GM19023 (cell line): Measurements from ENCODE around the gene SNURF.
"Not testable (repeated sequence)": the region's sequence is repeated elsewhere in the genome, so short reads cannot be mapped to it uniquely, and the experiment has no call there.

ENCODE experiments used
- ATAC-seq: cut with Tn5 transposase; IDR thresholded peaks from one replicate; pipeline ENCODE4 v1.9.1; 2021; ENCODE audit warnings: mild to moderate bottlenecking, moderate library complexity; ENCODE audit not compliant: unreplicated experiment

The SNURF gene, protein sequence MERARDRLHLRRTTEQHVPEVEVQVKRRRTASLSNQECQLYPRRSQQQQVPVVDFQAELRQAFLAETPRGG

DNA sequence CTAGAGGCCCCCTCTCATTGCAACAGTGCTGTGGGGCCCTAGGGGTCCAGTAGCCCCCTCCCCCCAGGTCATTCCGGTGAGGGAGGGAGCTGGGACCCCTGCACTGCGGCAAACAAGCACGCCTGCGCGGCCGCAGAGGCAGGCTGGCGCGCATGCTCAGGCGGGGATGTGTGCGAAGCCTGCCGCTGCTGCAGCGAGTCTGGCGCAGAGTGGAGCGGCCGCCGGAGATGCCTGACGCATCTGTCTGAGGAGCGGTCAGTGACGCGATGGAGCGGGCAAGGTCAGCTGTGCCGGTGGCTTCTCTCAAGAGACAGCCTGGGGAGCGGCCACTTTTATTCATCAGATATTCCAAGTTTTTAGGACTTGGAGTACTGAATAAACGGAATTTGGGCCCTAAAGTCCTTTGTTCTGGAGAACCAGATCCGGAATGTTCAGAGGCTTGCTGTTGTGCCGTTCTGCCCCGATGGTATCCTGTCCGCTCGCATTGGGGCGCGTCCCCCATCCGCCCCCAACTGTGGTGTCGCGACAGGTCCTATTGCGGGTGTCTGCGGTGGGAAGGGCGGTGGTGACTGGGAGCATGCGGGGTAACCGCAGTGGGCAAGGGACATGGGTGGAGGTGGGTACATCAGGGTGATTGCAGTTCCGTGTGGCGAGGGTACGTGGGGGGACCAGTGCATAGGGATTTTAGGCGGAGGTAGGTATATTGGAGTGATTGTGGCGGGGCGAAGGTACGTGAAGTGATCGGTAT is at the start of gene SNURF, which contains the start of gene SNRPN:
TSS of gene SNURF (plus strand) at position 205 of the 748 bp plus-strand sequence. CDS start at position 267, 62 bp downstream.
TSS of gene SNRPN (plus strand) at position 205 of the 748 bp plus-strand sequence. CDS start 19,467 bp downstream, outside the sequence.
- ATAC-seq: peak; percentile 59

DNA sequence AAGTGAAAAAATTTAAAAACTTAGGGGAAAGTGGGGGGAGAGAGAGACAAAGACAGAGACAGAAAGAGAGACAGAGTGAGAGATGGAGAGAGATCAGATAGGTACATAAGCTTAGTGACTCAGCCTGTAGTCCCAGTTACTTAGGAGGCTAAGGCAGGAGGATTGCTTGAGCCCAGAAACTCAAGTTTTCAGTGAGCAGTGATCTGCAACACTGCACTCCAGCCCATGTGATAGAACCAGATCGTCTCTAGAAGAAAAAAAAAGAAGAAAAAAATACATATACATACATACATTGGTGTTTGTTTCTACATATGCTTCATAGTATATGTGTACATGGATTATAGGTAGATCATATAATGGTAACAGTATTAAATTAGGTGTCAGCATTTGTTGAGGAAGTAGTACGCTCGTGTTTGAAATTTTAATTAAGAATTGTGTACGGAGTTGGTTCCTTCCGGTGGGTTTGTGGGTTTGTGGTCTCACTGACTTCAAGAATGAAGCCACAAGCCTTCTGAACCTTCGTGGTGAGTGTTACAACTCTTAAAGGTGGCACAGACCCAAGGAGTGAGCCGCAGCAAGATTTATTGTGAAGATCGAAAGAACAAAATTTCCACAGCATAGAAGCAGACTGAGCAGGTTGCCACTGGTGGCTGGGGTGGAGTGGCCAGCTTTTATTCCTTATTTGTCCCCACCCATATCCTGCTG is 38.3 kb upstream of the SNURF start:
- no peak for ATAC-seq

DNA sequence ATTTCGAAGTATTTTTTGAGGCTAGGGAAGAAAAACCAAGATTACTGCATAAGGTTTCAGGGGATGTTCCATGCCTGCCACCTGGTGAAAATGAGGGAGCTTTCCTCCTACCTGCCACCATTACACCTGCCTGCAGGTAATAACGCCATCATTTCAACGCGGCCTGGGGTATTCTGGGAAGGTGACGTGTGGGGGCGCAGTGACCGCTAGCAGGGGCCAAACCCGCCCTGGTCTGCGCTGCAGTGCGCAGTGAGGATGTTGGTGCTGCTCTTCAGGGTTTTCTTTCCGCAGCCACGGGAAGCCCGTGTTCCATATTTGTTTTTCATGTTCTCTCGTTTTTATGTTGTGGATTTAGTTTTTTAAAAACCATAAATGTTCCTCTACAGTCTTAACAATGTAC is 37.4 kb upstream of the SNURF start:
- no peak for ATAC-seq

DNA sequence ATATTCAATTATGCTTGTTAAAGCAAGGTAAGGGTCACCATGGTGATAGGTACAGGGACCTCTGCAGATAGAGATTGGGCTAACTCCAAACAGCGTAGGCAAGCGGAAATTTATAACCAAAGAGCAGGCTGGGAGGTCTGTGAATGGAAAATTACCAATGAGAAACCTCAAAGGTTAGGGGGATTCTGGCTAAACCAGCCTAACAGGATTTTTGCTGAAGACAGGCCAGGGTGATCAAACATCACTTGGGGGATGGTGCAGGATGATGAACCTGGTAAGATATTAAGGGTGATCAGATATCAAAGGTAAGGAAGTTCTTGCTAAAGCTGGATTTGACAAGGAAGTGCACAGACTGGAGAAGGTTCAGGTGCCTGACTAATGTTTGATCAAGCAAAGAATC is 35.3 kb upstream of the SNURF start:
- ATAC-seq: no peak

DNA sequence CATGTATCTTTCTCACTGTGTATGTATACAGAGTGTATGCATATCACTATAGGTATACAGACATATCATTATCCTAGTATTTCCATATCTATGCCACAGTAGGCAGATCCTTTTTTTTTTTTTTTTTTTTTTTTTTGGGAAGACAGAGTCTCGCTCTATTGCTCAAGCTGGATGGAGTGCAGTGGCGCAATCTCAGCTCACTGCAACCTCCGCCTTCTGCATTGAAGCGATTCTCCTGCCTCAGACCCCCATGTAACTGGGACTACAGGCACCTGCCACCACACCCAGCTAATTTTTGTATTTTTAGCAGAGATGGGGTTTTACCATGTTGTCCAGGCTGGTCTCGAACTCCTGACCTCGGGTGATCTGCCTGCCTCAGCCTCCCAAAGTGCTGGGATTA is 32.0 kb upstream of the SNURF start:
- ATAC-seq: not testable (repeated sequence)

DNA sequence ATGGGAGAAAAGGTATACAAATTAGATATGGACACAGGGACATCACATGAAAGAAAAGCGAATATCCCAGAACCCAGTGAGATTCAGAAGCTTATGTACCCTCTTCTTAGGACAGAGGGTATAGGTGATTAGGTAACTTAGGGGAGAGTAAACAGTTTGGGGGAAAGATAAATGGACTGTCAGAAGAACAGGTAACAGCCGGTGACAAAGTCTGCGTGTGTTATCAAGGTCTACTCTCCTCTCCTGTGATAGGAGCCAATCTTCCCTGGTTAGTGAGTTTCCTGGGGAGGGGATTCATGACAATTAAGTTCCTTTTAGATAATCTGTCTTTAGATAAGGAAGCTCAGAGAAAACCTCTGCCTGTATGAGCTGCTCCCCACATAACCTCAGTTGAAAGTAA is 30.6 kb upstream of the SNURF start:
- no peak for ATAC-seq

DNA sequence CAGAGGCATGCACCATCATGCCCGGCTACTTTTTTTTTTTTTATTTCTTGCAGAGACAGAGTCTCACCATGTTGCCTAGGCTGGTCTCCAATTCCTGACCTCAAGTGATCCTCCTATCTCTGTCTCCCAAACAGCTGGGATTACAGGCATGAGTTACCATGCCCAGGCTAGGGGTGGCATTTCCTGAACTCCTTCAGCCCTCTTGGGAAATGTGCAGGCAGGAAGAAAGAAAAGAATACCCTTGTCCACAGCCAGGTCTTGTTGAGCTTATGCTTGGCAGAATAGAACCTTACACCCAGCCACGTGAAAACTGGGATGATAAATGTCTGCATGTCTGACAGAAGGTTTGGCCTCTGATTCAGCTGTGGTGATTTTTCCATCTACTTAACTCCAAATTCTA is 30.2 kb upstream of the SNURF start:
- ATAC-seq: no peak

DNA sequence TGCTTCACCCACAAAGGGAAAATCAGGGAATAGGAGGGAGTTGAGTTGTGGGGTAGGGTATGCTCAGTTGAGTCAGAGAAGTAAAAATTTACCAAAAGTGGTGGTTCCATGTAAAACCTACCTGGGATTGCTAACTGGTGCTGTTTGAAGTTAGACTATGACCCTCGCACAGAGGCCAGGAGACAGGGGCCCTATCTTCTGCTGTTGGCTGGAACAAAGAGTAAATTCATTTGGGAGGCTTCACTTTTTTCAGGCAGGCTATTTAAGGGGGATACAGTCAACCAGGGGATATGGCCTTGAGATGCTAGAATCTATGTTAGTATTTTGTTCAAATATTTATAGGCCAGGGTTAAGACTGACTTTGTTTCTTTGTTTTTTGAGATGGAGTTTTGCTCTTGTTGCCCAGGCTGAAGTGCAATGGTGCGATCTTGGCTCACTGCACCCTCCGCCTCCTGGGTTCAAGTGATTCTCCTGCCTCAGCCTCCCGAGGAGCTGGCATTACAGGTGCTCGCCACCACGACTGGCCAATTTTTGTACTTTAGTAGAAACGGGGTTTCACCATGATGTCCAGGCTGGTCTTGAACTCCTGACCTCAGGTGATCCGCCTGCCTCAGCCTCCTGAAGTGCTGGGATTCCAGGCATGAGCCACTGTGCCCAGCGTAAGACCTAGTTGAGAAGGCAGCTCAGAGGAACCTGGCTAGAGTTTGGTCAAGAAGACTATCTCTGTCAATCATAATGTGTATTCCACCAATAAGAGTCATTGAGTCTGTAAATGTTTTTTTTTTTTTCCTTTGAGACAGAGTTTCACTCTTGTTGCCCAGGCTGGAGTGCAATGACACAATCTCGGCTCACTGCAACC is 22.7 kb upstream of the SNURF start:
- ATAC-seq: not testable (repeated sequence)

DNA sequence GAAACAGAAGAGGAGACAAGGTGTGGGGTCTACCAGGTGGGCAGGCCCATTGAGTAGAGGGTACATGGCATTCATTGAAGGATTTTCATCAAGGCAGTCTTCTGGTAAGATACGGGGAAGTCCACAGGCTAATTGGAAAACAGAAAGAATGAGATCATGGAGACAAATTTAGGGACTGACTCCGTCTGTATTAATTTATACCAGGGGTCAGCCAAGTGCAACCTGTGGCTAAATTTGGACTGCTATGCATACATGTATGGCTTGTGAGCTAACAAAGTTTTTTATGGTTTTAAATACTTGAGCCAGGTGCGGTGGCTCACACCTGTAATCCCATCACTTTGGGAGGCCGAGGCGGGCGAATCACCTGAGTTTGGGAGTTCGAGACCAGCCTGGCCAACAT is 21.1 kb upstream of the SNURF start:
- ATAC-seq: no peak

DNA sequence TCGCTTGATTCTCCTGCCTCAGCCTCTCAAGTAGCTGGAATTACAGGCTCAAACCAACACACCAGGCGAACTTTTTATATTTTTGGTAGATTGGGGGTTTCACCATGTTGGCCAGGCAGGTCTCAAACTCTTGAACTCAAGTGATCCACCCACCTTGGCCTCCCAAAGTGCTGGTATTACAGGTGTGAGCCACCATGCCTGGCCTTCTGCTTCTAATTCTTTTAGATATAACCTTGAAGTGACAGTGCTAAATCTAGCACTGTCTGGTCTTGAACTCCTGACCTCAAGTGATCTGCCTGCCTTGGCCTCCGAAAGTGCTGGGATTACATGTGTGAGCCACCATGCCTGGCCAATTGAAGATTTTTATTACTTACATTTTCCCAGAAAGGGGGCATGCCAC is 16.6 kb upstream of the SNURF start:
- ATAC-seq: not testable (repeated sequence)

DNA sequence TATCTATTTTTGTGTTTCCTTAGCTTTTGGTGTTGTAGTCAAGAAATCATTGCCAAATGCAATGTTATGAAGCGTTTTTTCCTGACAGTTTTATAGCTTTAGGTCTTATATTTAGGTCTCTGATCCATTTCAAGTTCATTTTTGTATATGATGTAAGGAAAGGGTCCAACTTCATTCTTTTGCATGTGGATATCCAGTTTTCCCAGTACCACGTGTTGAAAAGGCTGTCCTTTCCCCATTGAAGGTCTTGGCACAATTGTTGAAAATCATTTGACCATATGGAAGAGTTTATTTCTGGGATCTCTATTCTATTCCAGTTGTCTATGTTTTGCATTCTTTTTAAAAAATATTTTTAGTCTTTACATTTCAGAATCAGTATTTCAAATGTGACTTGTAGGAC is 14.6 kb upstream of the SNURF start:
- ATAC-seq: no peak

DNA sequence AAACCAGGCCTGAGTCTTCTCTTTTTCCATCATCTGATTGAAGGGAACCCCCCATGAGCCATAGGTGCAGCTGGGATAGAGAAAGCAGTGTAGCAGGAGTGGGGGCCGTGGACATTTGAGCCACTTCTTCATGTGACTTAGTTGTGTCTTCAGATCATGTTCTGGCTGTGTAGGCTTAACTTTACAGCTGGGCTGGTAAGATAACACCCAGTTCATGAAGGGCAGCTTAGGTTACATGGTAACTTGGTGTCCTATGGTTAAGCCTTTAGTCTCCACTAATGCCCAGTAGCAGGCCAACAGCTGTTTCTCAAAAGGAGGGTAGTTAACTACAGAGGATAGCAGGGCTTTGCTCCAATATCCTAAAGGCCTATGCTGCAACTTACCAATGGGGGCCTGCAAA is 11.4 kb upstream of the SNURF start:
- no peak for ATAC-seq

DNA sequence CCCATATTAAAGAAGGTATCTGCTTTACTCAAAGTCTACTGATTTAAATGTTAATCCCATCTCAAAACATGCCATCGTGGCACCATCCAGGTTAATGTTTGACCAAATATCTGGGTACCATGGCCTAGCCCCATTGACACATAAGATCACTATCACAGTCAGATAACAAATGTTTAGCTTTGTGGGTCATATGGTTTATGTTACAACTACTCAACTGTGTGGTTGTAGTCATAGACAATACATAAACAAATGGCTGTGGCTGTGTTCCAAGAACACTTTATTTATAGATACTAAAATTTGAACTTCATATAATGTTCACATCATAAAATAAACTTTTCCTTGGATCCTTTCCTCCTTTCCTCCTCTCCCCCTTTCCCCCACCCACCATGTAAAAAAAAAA is 9.8 kb upstream of the SNURF start:
- ATAC-seq: no peak

DNA sequence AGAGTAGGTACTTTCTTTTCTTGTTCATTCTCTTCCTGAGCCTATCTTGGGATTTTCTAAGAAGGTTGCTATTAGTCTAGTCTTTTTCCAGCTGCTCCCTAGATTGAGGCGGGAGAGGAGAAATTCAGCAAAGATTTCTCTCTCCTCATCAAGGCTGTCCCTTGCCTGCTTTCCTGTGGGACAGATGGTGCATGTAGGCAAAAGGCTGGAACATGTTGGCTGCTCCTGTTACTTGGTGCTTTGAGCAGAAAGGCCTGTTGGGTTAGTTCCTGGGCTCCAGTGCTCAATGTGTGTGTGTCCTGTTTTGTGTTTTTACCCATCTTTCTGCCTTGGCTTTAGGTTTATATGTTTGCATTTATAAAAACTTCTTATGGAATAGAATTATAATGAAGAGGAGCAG is 9.1 kb upstream of the SNURF start:
- no peak for ATAC-seq

DNA sequence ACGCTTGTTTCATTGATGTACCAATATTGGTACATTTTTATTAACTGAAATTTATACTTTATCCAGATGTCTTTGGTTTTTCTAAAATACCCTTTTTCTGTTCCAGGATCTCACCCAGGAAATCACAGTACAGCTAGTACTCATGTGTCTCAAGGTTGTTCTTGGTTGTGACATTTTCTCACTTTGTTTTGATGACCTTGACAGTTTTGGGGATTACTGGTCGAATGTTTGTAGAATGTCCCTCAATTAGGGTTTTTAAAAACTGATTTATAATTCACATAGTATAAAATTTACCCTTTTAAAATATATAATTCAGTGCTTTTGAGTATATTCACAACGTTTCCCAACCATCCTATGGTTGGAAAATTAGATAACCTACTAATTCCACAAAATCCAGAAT is 6.3 kb upstream of the SNURF start:
- no peak for ATAC-seq

DNA sequence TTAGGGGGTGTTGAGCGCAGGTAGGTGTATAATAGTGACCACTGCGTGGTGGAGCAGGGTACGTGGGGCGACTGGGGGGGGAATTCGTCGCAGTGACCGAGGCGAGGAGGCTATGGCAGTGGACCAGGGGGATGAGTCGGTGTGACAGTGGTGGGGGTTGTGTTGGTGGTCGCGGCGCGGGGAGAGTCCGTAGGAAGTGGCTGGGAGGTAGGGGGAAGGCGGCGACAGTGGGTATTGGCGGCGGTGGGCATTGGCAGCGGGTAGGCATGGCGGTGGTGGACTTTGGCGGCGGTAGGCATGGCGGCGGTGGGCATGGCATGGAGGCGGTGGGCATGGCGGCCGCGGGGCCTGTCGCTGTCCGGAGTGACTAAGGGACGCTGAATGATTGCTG is 739 bp downstream of the SNURF start:
- no peak for ATAC-seq

DNA sequence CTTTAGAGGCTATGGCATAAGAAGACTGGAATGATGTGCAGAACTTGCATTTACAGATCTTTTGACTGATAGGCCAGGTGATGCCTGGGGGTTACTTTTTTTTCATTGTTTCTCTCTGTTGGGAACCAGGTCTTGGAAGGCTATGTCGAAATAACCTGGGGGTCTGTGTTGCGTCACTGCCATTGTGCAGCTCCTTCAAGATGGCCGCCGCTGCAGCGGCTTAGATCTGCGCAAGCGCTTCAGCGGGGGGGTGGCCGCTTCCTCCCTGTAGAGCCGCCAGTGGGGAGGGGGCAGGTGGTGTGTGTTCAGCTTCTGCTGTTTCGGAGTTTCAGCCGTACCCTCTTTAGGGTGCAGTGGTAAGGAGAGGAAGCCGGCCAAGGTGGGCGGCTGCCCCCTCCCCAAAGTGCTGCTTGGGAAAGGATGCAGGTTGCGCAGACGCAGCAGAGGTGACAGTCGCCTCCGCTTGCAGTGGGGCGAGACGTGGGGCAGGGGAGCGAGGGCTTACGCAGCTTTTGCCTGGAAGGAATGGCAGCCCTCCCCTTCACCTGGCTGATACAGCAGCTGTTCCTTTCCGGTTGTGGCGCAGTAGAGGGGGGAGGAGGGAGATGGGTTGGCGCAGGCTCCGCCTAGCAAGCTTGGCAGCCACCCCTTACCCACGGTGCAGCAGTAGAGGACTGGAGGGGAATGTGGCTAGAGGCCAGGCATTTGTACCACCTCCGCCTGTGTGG is 1.5 kb downstream of the SNURF start:
- peak; percentile 81 for ATAC-seq

DNA sequence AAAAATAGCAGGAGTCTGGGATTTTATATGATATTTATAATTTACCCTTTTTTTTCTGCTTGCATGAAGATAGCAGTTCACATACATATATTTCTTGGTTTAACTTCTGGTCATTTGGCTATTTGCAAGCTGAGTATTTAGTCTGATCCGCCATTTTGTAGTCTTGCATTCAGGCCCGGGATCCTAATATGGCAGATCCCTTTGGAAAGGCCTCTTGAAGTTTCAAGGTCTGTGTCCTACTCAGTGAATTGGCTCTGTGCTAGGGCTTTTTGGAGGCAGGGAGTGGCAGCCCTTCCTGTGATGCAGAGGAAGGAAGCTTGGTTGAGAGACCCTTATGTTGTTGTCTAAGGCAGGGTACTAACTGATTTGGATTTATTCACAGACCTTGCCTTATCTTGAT is 2.9 kb downstream of the SNURF start:
- no peak for ATAC-seq

DNA sequence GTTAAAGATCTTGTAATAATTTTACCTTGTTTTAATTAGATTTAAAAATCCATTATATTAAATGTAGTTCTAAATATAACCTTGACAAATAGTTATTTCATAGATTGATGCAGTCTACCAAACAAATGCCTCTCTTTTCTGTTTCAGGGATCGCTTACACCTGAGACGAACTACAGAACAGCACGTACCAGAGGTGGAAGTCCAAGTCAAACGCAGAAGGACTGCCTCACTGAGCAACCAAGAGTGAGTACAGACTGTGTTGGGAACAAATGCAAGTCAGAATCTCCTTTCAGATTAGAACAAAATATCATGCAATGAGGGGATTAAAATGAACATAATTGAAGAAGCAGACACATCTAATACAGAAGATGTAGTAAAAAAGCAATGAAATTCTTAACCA is 7.2 kb downstream of the SNURF start:
- no peak for ATAC-seq

DNA sequence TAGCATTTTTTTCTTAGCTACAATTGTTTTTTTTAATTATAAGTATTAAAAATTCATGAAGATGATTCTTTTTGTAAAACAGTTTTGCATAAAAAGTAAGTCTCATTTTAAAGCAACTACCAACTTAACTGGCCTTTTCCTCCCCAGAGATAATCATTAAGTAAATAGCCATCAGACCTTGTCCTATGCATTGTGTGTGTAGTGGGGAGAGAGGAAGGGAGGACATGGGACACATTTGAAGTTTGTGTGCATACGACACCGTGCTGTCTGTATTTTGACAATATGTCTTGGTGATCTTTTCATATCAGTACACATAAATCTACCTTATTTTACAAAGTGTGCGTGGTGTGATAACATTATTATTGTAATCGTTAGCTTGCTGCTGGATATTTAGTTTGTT is 8.1 kb downstream of the SNURF start:
- no peak for ATAC-seq
